Measurements from ENCODE around the gene ISG15. TPM values are rescaled to one million over a fixed set of nuclear protein-coding genes. Genes with fewer than 3 reads are reported as not detected.

ISG15 gene
- total and polyA plus RNA-seq, 9 of the 15 experiments (the other 6 are each of a cell fraction or from before 2014, with no cell fraction given): 0.40 to 58.3 (median 12.2) TPM

GRCh38 chr1:1041092-1041523, 27.8 kb downstream of the ISG15 start:
- H3K79me2 ChIP-seq (ENCODE audit: control insufficient read depth, insufficient read depth, low read length): no peaks in the 10 kb centered on the region; the same call in 2 of the 3 replicates
- CTCF ChIA-PET (ENCODE audit: low intra/inter-chr PET ratio): no interaction called here
- peaks cover 18% of the 10 kb centered on the region for H4K20me1 ChIP-seq (replicated peaks; ENCODE audit: control insufficient read depth, insufficient read depth, low read length)
- no peaks in the 10 kb centered on the region for H3K9me3 ChIP-seq (replicated peaks; ENCODE audit: control insufficient read depth, insufficient read depth, low read depth, low read length)
- H3K27me3 ChIP-seq (ENCODE audit: control insufficient read depth in 2 of 2, insufficient read depth in 2 of 2, low read length in 2 of 2): no peaks in the 10 kb centered on the region
- peak overlapping the region in 1 of 2 experiments; percentile 35; a peak in 2 of 4 replicates for H3K9ac ChIP-seq (ENCODE audit: insufficient read depth in 1 of 2, low read depth in 2 of 2, low read length in 2 of 2)
- H2AFZ ChIP-seq (ENCODE audit: low read depth, low read length): no peak overlapping the region
- DNase-seq (ENCODE audit: extremely low read depth in 1 of 4, low spot score in 3 of 4) (no peak), FAIRE-seq (no peak), ATAC-seq (peak; percentile 5; the same call in 1 of the 3 replicates)
- BruUV-seq (replicated peaks): no TSS peak
- H3K36me3 ChIP-seq (ENCODE audit: control insufficient read depth, insufficient read depth, low read length): peaks cover 50% of the 10 kb centered on the region; the same call in 2 of the 3 replicates
- no peak overlapping the region for H3K4me3 ChIP-seq
- no peak overlapping the region for H3K27ac ChIP-seq (ENCODE audit: extremely low read depth, low read depth, low read length)
- peaks cover 8 to 82% of the 10 kb centered on the region in 2 experiments; a peak in 4 of 5 replicates for H3K4me1 ChIP-seq (replicated peaks in 1 of 2; ENCODE audit: control insufficient read depth in 2 of 2, insufficient read depth in 2 of 2, low read length in 2 of 2)
- WGBS (ENCODE audit: insufficient coverage, low coverage, missing lambda C conversion rate): 64% methylated on average over 33 of the region's 60 CpGs
- intact Hi-C loops (cut with micrococcal nuclease): no loop called here
- no peaks in the 10 kb centered on the region for H3K9me1 ChIP-seq (ENCODE audit: control insufficient read depth, insufficient read depth, low read length)
- H3K4me2 ChIP-seq (ENCODE audit: insufficient read depth, low read length): no peak overlapping the region; the same call in 1 of the 2 replicates
- POLR2A ChIA-PET: interaction anchor here (0.5 to 1.1 kb wide), 6 partner anchors 10 to 28 kb away, joined by 3 to 4 read pairs (median 4); partner anchors contain the start of genes AGRN and ISG15
- in situ Hi-C loops (cut with MboI): no loop called here
- peak; percentile 37; the same call in 1 of the 2 replicates for TF ChIP-seq GATAD2B (IDR thresholded peaks at IDR 0.05; ENCODE audit: borderline replicate concordance)
- peak; percentile 79; the same call in 1 of the 2 replicates for TF ChIP-seq HNRNPL (IDR thresholded peaks at IDR 0.05; ENCODE audit: low read depth, low read length)
- no peak for TF ChIP-seq HMG20B (CRISPR knock-in tag; IDR thresholded peaks at IDR 0.05)
- 0 out of 2 replicates have a peak, but pooled peaks have one; percentile 46 for TF ChIP-seq ZFPM2 (CRISPR knock-in tag; IDR thresholded peaks at IDR 0.05)
- no peak for TF ChIP-seq CREM (IDR thresholded peaks at IDR 0.05; ENCODE audit: low read depth)
- 0 out of 4 replicates have a peak, but pooled peaks of 1 of the 2 experiments have one; percentile 21 for TF ChIP-seq NONO (IDR thresholded peaks at IDR 0.05; ENCODE audit: low read depth in 2 of 2, low read length in 1 of 2)
- TF ChIP-seq, protein P1, sequence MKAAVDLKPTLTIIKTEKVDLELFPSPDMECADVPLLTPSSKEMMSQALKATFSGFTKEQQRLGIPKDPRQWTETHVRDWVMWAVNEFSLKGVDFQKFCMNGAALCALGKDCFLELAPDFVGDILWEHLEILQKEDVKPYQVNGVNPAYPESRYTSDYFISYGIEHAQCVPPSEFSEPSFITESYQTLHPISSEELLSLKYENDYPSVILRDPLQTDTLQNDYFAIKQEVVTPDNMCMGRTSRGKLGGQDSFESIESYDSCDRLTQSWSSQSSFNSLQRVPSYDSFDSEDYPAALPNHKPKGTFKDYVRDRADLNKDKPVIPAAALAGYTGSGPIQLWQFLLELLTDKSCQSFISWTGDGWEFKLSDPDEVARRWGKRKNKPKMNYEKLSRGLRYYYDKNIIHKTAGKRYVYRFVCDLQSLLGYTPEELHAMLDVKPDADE (conservative IDR thresholded peaks at IDR 0.05; ENCODE audit: control insufficient read depth, low read depth, low read length): no peak
- no peak for TF ChIP-seq ZNF395 (CRISPR knock-in tag; IDR thresholded peaks at IDR 0.05)
- TF ChIP-seq, protein P2, sequence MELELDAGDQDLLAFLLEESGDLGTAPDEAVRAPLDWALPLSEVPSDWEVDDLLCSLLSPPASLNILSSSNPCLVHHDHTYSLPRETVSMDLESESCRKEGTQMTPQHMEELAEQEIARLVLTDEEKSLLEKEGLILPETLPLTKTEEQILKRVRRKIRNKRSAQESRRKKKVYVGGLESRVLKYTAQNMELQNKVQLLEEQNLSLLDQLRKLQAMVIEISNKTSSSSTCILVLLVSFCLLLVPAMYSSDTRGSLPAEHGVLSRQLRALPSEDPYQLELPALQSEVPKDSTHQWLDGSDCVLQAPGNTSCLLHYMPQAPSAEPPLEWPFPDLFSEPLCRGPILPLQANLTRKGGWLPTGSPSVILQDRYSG (tag; conservative IDR thresholded peaks at IDR 0.05; ENCODE audit: low read depth): no peak
- no peak for TF ChIP-seq BCL6 (CRISPR knock-in tag; IDR thresholded peaks at IDR 0.05)
- no peak for TF ChIP-seq ZBTB17 (CRISPR knock-in tag; IDR thresholded peaks at IDR 0.05)
- no peak for TF ChIP-seq PYGO2 (tag; IDR thresholded peaks at IDR 0.05)
- peak; percentile 8 for TF ChIP-seq CCNT2 (IDR thresholded peaks at IDR 0.05; ENCODE audit: borderline replicate concordance, extremely low read depth, insufficient read length, low read depth, low read length)
- TF ChIP-seq ARID4B (CRISPR knock-in tag; IDR thresholded peaks at IDR 0.05): no peak
